Measurements from ENCODE around the gene RGS1.
"Not testable (repeated sequence)": the region's sequence is repeated elsewhere in the genome, so short reads cannot be mapped to it uniquely, and the experiment has no call there.

The RGS1 gene

GRCh38 chr1:192575499-192576189 is at the start of gene RGS1:
RGS1 (plus strand) TSS chr1:192575773; CDS start chr1:192575793, 20 bp downstream.
- no peak for FAIRE-seq

- FAIRE-seq: no peak
Measured at GRCh38 chr1:192527111-192527795, 48.3 kb upstream of the RGS1 start.

- no peak for FAIRE-seq
Measured at GRCh38 chr1:192527950-192528349, 47.6 kb upstream of the RGS1 start.

- FAIRE-seq: no peak
Measured at GRCh38 chr1:192529031-192529755, 46.4 kb upstream of the RGS1 start.

- no peak for FAIRE-seq
Measured at GRCh38 chr1:192529811-192530210, 45.8 kb upstream of the RGS1 start.

GRCh38 chr1:192530254-192530653 is 45.3 kb upstream of the RGS1 start:
- FAIRE-seq: no peak

GRCh38 chr1:192531037-192531703 is 44.4 kb upstream of the RGS1 start:
- FAIRE-seq: not testable (repeated sequence)

- no peak for FAIRE-seq
Measured at GRCh38 chr1:192534666-192535065, 40.9 kb upstream of the RGS1 start.

GRCh38 chr1:192535916-192536664 is 39.5 kb upstream of the RGS1 start:
- no peak for FAIRE-seq

- FAIRE-seq: peak; percentile 32
Measured at GRCh38 chr1:192538407-192539296, 36.9 kb upstream of the RGS1 start.

- peak; percentile 25 for FAIRE-seq
Measured at GRCh38 chr1:192539297-192540092, 36.1 kb upstream of the RGS1 start.

- FAIRE-seq: no peak
Measured at GRCh38 chr1:192543445-192543844, 32.1 kb upstream of the RGS1 start.

- FAIRE-seq: no peak
Measured at GRCh38 chr1:192545896-192546521, 29.6 kb upstream of the RGS1 start.

GRCh38 chr1:192546596-192547190 is 28.9 kb upstream of the RGS1 start:
- FAIRE-seq: no peak

GRCh38 chr1:192547501-192547900 is 28.1 kb upstream of the RGS1 start:
- FAIRE-seq: no peak

GRCh38 chr1:192549937-192550336 is 25.6 kb upstream of the RGS1 start:
- no peak for FAIRE-seq

- FAIRE-seq: no peak
Measured at GRCh38 chr1:192550922-192551534, 24.5 kb upstream of the RGS1 start.

- FAIRE-seq: no peak
Measured at GRCh38 chr1:192552760-192553191, 22.8 kb upstream of the RGS1 start.

- no peak for FAIRE-seq
Measured at GRCh38 chr1:192553741-192554140, 21.8 kb upstream of the RGS1 start.

Measured in A204.1 (cell line).